HG03442 (cell line): Measurements from ENCODE around the gene MAP7.
"Not testable (repeated sequence)": the region's sequence is repeated elsewhere in the genome, so short reads cannot be mapped to it uniquely, and the experiment has no call there.

Experiments used
- ATAC-seq: cut with Tn5 transposase; IDR thresholded peaks from one replicate; pipeline ENCODE4 v1.9.1; 2021; ENCODE audit warnings: mild to moderate bottlenecking, moderate library complexity; ENCODE audit not compliant: unreplicated experiment

MAP7 gene

DNA sequence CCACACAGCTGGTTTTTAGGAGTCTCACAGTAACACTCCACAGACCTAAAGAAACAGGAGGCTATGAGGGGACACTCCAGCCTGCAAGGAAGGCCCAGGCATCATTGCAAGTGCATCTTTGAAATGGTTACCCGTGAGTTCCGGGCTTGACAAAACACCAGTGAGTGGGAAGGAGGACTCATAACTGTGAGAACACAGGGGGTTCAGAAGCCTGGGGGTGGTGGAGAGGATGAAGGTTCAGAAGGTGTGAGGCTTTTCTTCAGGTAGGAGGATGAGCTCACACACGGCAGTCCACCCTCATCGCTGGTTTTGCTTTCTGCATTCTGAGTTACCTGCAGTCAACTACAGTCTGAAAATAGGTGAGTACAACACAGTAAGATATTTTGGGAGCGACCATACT is 39.9 kb downstream of the MAP7 start:
- no peak for ATAC-seq

DNA sequence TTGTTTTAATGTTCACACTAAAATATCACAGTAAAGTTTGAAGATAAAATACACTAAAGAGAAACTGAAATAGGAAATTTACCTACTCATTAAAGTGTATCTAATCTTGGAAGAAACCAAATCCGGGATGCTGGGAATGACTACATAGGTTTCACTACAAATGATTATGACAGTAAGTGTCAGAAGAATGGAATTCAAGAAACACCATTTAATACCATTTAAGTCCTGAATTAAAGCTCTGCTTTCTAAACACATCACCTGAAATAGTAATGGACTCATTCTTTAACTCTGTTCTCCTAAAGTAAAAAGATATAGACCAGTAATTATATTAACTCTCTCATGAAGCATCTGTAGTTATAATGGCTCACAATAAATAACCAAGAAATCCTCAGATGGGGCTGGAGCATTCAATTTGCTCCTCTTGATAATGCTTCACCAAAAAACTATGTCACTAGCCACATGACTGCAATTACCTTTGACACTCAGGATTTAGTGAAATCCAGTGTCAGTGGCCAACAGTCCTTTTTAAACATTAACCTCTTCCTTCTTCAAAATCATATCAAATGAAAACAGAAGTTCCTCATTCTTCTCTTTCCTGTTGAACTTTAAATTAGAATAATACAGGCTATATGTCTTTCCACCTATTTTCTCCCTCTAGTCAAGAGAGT is 41.4 kb downstream of the MAP7 start:
- ATAC-seq, result no peak

DNA sequence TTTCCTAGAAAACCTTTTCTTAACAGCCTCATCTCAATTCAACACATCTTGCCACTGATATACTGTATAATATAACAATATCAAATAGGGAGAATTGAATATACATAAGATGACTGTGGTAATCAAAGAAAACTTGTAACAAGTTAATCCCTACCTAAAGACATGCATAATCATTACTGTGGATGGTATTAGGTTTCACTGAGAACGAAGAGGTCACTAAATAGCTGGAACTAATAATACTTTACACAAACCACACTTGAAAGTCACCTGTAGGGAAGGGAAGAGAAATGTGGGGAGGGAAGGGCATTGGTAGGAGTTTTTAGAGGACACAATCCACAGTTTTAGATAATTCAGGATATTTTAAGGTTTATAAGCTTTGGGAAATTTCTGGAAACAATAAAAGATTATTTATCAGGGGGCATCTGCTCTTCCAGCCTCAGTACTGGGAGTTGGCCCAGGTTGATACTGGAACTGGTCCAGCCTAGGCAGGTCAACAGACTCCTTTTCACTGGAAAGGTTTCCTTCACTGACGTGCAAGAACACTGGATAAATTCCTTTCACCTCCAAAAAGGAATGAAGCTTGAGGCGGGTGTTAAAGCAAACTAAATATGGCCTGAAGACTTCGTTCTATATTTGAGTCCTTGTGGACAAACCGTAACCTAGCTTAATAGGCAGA is 44.0 kb downstream of the MAP7 start:
- ATAC-seq, result no peak

DNA sequence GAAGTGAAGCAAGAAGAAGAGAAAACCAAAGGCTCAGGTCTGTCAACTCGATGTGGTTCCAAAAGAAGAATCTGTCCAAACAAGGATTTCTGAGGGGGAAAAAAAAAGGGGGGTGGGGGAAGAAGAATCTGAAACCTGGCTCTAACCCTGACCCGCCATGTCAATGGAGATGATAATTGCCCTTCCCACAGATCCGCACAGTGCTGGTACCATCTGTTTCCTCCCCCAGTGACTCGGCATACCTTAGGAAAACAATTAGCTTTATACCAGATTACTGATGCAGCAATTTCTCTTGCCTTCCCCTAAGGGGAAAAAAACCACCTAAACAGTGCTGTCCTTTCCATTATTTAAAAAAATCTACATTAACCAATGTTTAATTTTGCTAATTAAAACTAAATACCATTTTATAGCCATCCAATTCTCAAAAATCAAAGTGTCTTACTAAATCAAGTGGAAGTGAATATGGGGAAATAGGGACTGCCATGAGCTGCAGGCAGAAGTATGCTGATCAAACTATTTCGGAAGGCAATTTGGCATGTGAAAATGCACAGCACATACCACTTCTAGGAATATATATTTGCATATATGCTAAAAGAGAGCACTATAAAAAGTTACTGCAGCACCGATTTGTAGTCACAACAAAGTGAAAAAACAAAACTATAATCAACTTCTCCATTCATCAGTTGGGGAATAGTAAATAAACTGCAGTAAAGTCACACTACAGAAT is 46.8 kb downstream of the MAP7 start:
- no peak for ATAC-seq

- ATAC-seq, result no peak
Observed at GRCh38 chr6:136502786-136503185, 47.4 kb downstream of the MAP7 start.

- no peak for ATAC-seq
Observed at GRCh38 chr6:136501514-136501913, 48.7 kb downstream of the MAP7 start.

DNA sequence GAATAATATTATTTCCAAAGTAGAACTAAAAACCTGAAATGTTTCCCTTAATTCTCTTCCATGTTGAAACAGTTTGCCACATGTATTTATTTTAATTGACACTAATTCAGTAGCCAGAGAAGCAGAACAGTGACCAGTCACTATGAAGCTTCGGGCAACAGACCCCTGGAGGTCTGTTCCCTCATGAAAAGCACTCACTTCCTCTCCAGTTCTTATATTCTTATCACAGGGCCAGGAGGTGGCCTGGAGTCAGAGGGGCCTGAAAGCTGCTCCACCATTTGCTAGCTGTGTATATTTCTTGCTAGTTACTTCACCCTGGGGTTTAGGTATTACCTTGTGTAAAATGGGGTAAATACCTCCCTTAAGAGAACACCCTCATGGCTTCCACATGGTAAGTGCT is 49.1 kb downstream of the MAP7 start:
- ATAC-seq, result no peak

DNA sequence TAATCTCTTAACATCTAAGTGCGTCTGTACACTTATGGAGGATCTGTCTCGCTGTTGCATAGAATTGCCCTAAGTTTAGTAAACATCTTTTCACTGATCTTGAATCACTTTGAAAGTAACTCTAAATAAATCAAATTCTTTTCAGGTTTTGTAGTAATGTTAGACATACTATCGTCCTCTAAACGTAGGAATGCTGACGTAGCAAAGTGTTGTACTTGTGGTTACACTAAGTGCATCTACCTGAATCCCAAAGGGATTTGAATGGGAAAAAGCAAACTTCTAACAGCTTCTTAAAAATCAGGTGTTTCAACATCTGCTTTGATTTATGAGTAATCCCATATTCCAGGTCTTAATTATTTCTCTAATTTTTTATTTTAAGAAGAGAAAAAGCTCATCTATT is 49.8 kb downstream of the MAP7 start:
- ATAC-seq, result no peak

- no peak for ATAC-seq
Observed at GRCh38 chr6:136499370-136499769, 50.9 kb downstream of the MAP7 start.

GRCh38 chr6:136496449-136496848 is 53.8 kb downstream of the MAP7 start:
- ATAC-seq, result not testable (repeated sequence)

DNA sequence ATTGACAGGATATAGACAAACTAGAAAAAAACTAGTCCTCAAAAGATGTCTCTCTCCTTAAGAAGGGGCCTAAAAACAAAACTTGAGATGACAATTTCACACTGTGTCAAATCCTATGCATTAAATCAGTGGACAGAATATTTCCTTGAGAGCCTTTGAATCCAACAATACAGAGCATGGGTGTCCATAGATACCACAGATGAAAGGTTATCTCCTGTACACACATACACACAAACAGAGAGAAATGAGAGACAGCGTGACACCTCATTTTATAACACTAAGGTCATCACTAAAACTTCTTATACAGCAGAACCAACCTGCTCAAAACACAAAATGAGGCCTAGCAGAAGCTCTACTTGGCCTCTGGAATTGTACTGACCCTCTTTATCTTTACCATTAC is 55.5 kb downstream of the MAP7 start:
- ATAC-seq, result no peak

DNA sequence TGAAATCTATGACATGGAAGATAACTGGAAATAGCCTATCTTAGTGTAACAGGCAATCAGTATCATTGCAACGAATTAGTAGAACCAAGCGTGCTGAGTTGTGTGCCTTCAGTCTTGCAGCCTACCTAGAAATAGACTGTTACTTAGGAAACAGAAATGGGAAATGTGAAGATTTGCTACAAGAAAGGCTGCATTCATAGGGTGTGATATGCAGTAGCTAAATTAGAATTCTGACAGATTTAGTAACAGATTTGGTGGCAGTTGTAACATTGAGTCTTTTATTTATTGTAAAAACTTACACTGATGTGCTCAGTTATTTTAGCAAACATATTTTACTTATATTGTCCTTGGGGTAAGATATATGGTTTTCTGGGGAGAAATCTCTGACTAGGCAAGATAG is 56.2 kb downstream of the MAP7 start:
- no peak for ATAC-seq

- no peak for ATAC-seq
Observed at GRCh38 chr6:136492409-136492808, 57.8 kb downstream of the MAP7 start.

DNA sequence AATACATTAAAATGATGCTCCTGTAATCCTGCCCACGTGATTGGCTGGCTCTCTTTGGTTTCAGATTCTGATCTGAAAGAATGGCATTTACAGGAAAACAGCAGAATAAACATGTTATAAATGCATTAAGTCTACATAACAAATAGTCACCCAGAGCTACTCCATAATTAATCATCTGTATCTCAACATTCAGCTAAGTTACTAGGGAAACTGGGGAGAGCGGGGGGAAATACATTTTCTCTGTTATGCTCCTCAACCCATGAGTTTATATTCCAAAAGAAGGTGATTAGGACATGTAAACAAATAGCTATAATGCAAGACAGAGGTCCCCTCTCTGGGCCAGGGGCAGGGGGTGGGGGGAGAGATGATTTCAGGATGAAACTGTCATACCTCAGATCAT is 58.5 kb downstream of the MAP7 start:
- no peak for ATAC-seq

- ATAC-seq, result no peak
Observed at GRCh38 chr6:136491251-136491650, 59.0 kb downstream of the MAP7 start.

DNA sequence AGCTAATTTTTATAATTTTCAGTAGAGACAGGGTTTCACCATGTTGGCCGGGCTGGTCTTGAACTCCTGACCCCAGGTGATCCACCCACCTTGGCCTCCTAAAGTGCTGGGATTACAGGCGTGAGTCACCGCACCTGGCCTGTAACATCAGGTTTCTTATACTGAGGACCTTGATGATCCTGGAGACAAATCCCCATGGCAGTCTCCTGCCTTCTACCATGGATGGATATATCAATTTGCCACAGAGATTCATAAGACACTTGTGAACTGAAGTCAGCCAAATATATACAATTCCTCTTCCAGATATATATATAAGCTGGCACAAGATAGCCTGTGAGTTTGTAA is 60.6 kb downstream of the MAP7 start:
- not testable (repeated sequence) for ATAC-seq

GRCh38 chr6:136487759-136488425 is 62.3 kb downstream of the MAP7 start:
- no peak for ATAC-seq

DNA sequence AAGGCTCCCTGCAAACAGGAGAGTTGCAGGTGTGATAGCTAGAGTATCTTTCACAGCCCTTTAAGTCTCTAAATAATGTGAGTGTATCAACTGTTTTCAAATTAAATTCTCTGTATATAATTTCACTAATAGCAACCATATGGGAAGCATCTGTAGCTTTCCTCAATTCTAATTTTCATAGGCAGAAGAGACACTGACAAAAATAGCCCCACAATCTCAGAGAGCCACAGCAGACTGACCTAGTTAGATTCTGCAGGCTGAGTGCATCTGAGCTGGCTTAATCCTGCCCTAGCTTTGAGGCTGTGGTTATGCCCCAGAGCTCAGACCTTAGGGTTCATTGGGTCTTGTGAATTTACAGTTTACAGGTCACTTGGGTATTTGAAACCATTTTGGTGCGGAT is 63.9 kb downstream of the MAP7 start:
- no peak for ATAC-seq

DNA sequence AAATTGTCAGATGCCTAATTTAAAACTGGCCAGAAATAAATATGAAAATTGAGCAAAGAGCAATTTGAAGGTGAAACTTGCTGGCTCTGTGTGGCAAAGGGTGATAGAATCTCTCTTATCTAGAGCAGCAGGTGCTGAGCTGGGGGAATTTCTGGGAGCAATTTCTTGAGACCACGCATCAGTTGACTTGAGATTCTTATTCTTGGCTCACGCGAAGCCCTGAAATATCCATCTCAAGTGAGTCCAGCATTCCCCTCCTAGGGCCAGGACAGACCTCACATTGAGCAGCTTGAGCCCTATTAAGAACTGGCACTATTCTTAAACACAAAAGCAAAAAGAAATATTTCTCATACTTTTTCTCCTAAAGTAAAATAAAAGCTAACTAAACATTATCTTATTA is 66.3 kb downstream of the MAP7 start:
- ATAC-seq, result no peak

- ATAC-seq, result not testable (repeated sequence)
Observed at GRCh38 chr6:136483005-136483404, 67.2 kb downstream of the MAP7 start.

DNA sequence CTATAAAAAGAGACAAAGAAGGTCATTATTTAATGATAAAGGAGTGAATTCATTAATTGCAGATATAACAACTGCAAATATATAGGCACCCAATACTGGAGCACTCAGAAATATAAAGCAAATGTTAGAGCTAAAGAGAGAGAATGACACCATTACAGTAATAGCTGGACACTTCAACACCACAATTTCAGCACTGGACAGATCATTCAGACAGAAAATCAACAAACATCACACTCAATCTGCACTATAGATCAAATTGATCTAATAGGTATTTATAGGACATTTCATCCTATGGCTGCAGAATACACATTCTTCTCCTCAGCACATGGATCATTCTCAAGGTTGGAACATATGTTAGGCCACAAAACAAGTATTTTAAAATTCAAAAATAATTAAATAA is 72.7 kb downstream of the MAP7 start:
- ATAC-seq, result no peak

DNA sequence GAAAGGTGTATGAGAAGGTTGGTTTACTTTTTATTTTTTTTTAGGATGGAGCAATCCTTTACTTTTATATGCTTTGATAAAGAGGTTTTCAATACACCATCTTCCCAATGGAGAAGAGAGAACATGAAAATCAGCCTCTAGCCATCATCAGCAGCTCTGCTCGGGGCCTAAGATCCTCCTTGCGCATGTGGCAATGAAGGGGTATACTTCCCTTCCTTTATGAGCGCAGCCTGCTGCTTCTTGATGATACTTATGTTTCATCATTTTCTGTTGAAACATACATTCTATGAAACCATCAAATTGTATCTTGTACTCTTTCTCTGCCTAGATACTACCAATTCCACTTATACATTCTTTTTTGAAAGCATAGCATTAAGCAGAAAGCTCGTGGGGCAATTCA is 74.5 kb downstream of the MAP7 start:
- no peak for ATAC-seq
